GM19043 (cell line): ENCODE measurements around the gene AOAH.

Experiments
- ATAC-seq: cut with Tn5 transposase; IDR thresholded peaks from one replicate; pipeline ENCODE4 v1.9.1; 2021; ENCODE audit warnings: low read depth; ENCODE audit not compliant: unreplicated experiment

Gene AOAH, protein sequence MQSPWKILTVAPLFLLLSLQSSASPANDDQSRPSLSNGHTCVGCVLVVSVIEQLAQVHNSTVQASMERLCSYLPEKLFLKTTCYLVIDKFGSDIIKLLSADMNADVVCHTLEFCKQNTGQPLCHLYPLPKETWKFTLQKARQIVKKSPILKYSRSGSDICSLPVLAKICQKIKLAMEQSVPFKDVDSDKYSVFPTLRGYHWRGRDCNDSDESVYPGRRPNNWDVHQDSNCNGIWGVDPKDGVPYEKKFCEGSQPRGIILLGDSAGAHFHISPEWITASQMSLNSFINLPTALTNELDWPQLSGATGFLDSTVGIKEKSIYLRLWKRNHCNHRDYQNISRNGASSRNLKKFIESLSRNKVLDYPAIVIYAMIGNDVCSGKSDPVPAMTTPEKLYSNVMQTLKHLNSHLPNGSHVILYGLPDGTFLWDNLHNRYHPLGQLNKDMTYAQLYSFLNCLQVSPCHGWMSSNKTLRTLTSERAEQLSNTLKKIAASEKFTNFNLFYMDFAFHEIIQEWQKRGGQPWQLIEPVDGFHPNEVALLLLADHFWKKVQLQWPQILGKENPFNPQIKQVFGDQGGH

DNA sequence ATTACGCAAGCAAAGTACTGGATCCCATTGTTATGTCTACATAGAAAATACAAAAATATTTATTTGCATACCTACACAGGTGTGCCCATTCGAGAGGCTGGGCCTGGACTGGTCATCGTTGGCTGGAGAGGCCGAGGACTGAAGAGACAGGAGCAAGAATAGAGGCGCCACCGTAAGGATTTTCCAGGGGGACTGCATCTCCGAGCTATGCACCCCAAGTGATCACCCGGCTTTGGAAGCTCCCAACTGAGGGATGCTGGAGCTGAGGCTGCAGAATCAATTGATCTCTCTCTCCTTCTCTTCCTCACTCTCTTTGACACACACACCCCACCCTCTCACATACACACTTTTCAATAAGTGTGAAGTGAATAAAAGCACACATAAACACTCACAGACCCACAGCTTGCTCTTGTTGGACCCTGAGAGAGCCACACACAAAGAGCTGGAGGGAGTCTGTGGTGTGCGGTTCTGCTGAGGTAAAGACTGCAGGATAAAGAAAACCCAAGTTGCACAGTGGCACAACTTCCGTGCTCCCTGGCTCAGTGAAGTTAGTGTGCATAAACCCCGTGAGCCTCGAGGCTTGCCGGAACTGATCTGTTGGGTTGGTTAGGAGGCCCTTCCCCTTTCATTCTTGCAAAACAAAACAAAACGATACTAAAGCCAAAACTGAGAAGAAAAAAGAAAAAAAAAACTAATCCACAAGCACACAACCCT, at the start of gene AOAH:
Gene AOAH (minus strand): TSS at position 544 of the 714 bp plus-strand sequence. CDS start 346 bp downstream, at position 198.
- ATAC-seq = peak; percentile 96

DNA sequence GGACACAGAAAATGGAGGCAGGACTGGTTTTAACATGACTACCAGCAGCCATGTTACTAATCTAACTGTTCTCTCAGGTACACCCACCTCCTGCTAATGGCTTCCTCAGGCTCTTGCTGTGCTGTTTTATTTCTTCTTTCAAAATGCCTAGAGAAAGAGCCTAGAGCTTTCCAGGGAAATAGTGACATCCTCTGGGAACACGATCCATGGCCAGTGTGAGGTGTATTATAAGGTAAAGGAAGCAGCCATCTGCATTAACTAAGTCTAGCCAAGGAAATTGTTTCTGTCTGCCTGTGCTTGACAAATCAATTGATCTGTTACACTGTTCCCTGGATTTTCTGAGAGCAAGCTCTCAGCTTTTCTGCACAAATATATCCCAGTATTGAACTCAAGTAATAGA, 42.2 kb upstream of the AOAH start:
- ATAC-seq = no peak

DNA sequence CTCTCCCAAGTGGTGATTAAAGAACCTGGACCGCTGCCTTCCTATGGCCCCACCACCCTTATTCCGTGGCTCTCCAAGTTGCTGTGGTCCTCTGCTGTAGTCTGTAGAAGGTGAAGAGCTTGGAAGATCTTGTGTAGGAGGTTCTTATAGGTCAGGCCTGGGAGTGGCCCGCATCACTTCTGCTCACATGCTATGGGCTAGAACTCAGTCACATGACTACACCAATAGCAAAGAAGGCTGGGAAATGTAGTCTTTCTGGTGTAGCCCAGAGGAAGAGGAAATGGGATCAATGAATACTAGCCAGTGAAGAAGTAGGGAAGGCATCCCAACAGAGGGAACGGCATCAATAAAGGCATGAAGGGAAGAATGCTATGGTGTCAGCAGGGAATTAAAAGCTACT, 41.3 kb upstream of the AOAH start:
- no peak for ATAC-seq

DNA sequence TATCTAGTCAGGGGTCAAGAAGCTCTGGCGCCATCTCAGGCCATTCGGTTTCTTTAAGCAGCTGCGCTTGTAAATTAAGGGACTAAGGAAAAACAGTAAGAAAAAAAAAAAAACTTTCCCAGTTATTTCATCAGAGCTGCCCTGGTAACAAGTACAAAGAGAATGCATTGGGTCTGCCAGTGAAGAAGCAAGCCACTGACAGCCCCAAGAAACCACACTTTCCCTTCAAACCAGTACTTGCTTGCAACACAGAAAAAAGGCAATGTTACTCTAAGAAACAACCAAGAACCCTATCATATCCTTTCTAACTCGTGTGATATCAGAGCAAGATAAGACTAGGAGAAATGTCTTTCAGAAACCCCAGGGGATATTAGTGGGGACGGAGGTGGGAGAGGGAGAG, 40.6 kb upstream of the AOAH start:
- no peak for ATAC-seq

DNA sequence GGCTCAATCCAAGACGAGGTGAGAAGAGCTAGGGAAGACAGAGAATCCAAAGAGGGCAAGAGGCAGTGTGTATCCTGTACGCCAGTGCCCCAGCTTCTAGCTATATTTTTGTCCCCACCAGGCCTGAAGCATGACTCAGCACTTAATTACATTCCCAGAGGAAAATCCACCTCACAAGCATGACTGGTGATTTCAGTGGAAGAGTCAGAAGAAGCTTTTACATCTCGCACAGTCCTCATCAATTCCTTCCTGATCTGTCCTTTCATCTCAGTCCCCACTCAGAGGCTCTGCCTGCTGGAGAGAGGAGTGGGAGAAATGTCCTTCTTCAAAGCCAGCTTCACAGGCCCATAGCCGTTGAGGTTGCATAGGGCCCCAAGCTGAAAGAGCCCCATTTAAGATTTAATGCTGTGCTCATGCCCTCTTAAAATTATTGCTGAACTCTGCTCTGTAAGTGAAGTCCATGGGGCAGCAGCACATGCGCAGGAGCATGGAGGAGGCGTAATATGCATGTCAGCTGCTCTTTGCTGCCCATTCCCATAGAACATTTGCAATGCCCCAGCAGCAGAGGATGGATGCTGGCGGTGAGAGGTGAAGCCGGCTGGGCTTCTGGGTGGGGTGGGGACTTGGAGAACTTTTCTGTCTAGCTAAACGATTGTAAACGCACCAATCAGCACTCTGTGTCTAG, 39.0 kb upstream of the AOAH start:
- no peak for ATAC-seq

DNA sequence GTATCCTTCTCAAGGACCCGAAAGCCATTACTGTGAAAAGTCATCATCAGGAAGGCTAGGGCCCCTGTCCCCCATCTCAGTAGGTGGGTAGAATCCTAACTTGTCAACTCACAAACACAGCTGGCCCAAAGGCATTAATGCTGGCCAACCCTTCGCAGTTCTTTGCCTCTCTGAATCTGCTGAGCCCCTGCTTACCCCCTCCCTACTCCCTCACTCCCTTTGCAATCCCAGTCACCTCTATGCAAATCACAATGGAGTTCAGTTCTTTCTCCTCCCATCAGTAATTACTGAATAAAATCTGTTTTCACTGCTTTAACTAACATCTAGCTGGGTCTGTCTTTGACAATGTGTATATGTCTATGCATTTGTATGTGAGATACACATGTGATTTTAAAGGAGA, 38.1 kb upstream of the AOAH start:
- no peak for ATAC-seq

DNA sequence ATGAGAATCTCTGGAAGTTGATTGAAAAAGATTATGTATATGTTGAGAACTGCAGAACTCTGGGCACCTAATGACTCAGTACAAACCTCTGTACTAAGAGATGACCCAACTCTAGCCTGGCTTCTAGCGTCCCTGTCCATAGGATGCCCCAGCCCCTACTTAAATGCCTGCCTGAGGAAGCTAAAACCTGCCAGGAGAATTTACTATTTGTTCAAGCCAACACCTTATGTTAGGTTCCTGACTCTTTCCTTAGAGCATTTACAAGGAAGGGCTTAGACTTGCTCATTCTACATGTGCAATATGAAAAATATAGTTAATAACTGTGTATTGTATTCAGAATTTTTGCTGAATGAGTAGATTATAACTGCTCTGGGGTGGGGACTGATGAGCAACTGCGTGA, 37.5 kb upstream of the AOAH start:
- ATAC-seq = no peak

DNA sequence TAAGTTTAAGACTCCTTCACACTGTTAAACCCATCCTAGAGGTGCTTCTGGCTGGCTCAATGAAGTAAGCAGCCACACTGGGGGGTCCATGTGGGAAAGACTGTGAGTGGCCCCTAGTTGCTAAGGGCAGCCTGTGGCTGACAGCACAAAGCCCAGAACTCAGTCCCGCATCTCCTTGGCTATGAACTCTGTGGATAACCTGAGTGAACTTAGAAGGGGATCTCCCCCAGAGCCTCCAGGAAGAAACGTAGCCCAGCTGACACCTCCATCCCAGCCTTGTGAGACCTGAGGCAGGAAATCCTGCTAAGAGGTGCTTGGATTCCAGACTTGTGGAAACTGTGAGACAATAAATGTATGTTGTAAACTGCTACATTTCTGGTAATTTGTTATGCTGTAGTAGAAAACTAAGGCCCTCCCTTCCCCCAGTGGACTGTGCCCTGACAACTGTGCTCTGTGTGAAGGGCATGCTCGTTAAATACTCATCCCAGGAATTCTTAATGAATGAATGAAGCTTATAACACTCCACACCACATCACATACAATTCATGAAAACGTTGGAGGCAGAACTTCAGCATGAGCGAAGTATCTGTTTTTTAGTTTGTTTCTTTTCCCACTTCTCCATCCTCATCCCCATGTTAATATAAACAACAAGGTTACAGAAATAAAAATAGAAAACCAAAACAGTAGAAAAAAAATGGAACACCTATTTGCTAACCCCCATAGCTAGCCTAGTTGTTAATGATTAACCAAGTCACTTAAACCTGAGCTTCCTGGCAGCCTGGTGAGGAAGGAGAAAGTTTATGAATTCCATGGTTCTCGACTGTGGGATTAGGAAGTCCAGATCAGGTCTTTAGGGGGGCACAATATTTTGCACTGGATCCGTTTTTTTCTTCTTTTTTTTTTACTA, 36.8 kb upstream of the AOAH start:
- no peak for ATAC-seq

DNA sequence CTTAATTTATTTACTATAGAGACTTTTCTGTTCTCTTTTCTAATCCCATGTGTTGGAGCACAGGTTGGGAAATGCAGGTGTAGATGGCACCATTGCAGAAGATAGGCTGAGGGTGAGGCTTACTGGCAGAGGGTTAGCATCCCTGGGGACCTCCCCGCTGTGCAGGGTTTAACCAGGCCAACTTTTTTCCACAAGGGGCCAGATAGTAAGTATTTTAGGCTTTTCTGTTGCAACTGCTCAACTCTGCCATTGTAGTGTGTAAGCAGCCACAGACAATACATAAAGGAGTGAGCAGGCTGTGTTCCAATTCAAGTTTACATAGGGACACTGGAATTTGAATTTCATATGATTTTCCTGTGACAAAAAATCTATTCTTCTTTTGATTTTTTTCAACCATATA, 34.6 kb upstream of the AOAH start:
- ATAC-seq = no peak

DNA sequence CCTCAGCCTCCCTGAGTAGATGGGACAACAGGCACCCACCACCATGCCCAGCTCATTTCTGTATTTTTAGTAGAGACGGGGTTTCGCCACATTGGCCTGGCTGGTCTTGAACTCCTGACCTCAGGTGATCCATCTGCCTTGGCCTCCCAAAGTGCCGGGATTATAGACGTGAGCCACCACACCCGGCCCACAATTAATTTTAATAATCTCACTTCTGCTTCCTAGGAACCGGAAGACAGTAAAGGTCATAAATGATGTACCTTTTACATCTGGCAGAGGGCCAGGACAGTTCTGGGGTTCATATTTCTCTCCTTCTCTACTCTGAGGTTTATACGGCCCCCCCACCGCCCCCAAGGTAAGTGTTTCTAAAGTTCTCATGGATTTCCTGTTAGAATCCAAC, 31.2 kb upstream of the AOAH start:
- no peak for ATAC-seq

DNA sequence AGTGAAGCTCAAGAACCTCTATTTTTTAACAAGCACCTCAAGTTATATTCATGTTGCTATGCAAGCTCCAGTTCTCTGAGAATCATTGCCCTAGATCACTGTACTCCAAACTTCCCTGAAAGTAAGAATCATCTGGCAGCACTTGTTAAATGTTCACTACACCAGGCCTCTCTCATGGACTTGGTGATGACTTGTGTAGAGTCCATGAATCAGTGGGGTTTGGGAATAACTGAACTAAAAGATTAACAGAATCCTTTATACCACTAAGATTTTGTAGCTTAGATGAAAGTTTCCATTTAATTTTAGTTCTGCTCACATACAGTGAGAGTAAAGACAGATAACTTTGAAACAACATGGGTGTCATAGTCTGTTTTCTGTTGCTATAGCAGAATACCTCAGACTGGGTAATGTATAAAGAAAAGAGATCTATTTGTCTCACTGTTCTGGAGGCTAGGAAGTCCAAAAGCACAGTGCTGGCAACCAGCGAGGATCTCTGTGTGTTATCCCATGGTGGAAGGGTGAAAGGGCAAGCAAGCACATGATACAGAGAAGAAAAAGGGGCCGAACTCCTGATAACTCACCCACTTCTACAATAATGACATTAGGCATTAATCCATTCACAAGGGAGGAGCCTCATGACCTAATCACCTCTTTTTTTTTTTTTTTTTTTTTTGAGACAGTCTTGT, 27.9 kb upstream of the AOAH start:
- no peak for ATAC-seq

DNA sequence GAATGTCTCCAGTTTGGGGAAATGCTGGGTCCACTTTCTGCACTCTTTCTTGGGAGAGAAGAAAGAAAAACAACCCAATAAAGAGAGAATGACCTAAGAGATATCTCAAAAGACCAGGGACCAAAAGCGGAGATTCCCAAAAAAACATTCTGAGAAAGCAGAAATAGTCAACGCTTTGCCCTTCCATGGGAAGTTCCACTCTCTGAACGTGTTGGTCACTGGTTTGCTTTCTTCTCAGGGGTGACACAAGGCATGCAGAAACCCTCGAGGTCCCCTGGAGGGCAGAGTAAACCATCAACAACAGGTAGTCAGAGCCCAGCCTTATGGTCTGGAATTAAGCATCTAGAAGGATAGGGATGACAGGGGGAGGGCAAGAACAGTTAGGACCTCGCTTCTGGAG, 26.2 kb upstream of the AOAH start:
- no peak for ATAC-seq

DNA sequence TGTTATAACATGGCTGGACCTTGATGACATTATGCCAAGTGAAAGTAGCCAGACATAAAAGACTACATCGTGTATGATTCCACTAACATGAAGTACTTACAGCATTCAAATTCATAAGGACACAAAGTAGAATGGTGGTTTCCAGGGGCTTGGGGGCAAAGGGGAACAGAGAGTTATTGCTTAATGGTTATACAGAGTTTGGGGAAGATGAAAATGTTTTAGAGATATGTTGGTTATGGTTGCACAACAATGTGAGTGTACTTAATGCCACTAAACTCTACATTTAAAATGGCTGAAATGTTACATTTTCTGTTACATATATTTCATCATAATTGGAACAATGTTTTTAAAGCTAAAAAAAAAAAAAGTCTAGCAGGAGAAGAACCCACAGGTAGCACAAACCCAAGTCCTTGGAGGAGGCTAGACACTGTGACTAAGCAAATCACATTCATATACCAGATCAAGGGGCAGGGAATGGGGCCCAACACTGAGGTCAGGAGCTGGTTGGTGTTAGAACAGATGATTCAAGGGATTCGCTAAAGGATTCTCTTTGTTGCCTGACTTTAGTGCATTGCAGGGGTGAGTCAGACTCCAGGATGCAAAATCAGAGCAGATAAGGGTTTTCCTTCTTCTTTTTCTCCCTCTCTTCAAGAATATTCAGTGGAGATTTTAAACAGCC, 25.1 kb upstream of the AOAH start:
- ATAC-seq = no peak

DNA sequence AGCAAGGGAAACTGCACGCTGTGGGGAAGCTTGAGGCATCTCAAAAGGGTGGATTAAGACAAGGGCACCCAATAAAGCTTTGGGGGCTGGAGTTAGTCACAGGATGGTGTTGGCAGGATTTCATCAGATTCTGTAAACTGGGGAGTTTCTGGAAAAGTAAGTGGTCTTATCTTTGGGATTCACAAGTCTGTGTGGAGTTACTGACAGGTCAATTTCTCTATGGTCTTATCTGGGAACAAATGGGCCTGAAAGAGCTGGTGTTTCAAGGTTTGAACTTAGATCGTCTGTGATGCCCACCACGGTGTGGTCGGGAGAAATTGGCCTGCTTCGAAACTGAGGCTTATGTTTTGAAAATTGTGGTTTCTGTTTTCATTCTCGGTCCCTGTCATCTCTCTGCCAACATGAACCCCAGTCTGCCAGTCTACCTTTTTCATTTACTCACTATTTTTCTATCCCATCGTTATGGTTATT, 23.8 kb upstream of the AOAH start:
- no peak for ATAC-seq

DNA sequence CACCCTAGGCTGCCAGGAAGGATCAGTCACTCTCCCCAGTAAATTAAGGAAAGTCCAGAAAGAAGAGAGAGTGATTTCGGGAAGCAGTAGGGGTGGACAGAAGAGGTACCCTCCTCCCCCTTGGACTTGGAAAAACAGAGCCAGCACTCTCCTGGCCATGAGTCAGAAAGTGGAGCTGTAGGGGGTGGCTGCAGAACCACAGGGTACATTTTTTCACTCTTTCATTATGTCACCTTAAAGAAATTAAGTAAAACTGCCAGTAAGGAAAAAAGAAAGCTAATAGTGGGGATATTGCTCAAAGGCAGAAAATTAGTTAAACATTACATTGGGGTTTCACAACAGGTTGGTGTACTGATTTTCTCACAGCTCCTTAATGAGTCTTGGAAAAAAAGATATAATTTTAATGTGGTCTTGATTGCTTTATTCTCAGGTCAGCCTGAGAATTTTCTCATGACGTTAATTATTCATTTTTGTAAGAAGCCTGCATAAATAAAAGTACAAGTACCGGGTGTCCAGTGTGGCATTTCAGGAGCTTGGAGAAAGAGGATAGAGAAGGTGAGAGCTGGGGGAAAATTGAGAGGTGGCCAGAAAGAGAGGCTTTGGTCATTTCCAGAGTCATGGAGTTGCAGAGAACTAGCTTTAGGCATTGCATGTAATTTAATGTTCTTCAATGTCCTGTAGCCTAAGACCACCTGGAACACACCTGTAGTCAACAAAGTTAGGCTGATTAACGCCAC, 23.2 kb upstream of the AOAH start:
- no peak for ATAC-seq

DNA sequence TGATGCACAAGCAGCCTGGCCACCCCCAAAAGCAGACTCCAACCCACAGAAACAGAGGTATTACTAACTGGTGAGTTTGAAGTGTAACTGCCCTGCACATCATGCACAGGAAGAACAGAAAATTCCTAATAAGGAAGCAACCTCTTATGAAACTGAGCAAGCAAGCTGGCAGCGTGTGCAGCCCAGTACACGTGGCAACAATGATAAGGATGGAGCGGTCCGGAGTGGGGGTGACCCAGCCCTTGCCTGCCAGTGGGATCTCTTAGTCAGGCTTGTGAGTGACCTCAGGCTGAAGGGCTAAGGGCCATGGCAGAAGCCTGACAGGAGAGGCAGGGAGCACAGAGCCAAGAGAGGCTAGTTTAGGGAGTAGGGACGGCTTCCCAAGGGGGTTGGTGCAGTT, 22.1 kb upstream of the AOAH start:
- no peak for ATAC-seq

DNA sequence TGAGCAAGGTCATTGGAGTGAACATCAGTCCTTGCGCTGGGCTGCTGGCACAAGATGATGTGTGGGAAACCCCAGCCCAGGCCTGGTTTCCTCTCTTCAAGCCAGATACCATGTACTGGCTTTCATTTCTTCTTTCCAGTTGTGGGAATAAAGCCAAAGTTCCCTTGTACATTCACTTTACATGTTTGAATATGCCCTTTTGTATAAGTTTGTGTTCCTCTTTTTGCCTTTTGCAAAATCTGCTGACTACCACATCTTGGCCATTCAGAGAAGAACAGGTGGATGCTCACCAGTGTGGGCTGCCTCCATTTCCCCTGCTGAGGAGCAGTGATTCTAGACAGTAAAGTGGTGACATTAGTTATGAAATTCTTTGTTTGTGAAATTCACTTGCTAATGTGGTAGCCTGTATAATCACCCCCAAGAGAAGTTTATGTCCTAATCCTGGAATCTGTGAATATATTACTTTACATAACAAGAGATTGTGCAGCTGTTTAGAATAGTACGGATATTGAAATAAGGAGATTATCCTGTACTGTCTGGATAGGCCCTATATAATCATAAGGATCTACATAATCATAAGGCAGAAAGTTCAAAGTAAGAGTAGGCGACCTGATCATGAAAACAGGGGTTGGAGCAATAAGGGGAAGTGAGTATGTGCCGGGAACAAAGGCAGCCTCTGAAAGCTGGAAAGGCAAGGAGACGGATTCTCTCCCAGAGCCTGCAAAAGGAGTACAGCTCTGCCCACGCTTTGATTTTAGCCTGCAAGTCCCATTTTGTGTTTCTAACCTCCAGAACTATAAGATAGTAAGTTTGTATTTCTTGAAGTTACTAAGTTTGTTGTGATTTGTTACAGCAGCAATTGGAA, 18.8 kb upstream of the AOAH start:
- ATAC-seq = peak; percentile 44
